Measurements from ENCODE around the gene HCRT.

DNA sequence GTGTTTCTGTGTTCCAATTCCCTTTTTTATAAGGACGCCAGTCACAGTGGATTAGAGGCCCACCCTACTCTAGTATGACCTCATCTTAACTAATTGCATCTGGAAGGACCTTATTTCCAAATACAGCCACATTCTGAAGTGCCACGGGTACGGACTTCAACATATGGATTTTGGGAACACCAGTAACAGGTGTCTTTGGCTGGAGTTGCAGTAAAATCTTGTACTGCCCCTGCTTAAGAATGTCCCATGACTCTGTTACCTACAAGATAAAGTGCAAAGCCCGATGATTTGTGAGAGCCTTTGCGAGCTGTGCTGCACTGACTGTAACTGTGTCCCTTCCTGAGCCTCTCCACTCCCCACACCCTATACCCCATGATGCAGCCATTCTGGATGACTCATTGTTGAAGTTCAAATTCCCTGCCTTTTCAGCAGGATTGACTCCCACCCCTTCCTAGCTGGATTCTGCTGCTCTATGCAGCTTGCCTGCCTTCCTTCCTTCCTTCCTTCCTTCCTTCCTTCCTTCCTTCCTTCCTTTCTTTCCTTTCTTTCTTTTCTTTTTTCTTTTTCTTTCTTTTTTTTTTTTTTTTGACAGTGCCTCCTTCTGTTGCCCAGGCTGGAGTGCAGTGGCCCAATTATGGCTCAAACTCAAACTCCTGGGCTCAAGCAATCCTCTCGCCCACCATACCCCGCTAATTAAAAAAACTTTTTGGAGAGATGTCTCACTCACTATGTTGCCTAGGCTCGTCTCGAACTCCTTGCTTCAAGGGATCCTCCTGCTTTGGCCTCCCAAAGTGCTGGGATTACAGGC is 2.1 kb downstream of the HCRT start:
- TF ChIP-seq, protein P1, sequence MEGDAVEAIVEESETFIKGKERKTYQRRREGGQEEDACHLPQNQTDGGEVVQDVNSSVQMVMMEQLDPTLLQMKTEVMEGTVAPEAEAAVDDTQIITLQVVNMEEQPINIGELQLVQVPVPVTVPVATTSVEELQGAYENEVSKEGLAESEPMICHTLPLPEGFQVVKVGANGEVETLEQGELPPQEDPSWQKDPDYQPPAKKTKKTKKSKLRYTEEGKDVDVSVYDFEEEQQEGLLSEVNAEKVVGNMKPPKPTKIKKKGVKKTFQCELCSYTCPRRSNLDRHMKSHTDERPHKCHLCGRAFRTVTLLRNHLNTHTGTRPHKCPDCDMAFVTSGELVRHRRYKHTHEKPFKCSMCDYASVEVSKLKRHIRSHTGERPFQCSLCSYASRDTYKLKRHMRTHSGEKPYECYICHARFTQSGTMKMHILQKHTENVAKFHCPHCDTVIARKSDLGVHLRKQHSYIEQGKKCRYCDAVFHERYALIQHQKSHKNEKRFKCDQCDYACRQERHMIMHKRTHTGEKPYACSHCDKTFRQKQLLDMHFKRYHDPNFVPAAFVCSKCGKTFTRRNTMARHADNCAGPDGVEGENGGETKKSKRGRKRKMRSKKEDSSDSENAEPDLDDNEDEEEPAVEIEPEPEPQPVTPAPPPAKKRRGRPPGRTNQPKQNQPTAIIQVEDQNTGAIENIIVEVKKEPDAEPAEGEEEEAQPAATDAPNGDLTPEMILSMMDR (conservative IDR thresholded peaks at IDR 0.05; ENCODE audit: low read depth, low read length): no peak
- TF ChIP-seq EZH2 (IDR thresholded peaks at IDR 0.05; ENCODE audit: borderline replicate concordance, low read depth, low read length, poor library complexity, severe bottlenecking): no peak
